ENCODE data around the gene CYP27C1.
"Not testable (repeated sequence)": the region's sequence is repeated elsewhere in the genome, so short reads cannot be mapped to it uniquely, and the experiment has no call there.

CYP27C1 gene

DNA sequence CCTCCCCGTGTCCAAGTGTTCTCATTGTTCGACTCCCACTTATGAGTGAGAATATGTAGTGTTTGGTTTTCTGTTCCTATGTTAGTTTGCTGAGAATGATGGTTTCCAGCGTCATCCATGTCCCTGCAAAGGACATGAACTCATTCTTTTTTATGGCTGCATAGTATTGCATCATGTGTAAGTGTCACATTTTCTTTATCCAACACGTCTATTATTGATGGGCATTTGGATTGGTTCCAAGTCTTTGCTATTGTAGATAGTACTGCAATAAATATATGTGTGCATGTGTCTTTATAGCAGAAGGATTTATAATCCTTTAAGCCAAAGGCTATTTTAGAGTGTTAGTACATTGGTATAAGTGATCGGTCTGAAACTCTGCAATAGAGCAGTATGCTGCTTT lies 4.0 kb upstream of the CYP27C1 start:
- not testable (repeated sequence) for DNase-seq (ENCODE audit: low read depth)

DNA sequence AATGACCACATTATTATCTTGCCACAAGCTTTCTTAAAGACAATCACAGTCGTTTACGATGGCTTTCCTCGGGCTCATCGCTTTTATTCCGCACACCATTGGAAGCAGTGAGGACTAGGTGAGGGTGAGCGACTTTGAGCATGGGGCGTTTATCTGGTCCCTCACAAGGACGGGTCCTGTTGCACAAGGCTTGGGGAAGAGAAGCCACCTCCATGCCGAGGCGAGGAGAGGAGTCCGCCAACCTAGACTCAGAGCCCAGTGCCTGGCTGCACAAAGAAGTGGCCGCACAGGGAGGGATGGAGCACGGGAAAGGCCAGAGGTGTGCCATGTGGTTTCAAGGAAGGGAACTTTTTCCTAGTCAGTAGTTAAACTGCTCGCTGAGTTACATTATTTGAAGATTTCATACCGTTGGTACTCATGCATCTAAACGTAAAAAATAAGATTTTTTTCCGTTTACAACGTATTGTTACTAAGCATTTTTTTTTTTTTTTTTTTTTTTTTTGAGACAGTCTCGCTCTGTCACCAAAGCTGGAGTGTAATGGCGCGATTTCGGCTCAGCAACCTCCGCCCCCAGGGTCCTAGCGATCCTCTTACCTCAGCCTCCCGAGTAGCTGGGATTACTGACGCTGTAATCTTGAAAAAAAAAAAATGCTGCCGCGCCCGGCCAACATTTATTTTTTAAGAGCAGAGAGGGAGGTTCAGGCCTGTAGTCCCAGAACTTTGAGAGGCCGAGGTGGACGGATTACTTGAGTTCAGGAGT lies 849 bp upstream of the CYP27C1 start:
- DNase-seq (ENCODE audit: low read depth) = no peak

DNA sequence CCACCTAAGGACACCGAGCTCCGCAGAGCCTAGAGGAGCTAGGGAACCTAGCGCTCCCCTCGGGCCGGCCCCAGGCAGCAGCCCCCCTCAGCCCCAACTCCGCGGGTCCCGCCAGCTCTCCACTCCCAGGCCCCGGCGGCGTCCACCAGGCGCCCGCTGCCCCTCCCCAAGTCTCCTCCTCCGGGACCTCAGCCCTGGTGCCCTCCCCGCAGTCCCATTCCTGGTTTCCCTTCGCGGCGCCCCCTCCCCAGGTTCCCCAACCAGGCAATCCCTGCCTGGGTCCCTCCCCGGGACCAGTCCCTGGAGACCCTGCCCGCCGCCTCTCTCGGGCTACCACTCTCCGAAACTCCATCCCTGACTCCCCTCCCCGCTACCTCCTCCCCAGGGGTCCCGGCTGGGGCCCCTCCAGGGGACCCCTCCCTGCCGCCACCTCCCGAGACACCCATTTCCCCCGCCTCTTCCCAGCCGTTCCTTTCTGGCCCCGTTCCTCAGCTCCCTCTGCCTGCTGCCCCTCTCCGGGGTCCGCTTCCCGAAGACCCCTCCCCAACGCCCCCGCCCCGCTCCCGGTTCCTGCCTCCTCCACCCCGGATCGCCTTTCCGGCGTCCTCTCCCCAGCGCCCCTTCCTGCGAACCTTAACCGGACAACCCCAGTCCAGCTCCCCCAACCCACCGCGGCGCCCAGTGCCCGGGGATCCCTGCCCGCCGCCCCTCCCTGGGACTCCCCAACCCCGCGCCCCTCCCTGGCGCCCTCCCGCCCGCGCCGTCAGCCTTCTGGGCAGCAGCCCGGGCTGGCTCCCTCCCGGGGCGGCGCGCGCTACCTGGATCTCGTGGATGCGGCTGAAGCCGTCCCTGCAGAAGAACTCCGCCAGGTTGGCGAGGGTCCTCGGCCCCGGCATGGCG lies 678 bp downstream of the CYP27C1 start:
- no peak for DNase-seq (ENCODE audit: low read depth)

DNA sequence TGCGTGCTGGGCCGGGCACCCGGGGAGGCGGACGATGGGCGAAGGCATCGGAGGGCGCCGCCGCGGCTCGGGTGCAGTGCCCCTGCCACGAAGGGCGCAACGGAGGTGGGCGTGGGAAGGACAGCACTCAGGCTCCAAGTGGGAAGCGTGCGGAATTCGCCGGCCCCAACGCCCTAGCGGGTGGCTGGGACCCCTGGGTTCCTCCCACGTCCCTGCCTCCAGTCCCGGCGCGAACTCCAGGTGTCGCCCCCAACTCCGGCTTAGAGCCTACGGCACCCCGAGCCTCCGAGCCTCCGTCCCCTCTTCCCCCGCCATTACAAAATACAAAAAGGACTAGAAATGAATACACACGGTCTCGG lies 1.3 kb downstream of the CYP27C1 start:
- DNase-seq (ENCODE audit: low read depth) = no peak

DNA sequence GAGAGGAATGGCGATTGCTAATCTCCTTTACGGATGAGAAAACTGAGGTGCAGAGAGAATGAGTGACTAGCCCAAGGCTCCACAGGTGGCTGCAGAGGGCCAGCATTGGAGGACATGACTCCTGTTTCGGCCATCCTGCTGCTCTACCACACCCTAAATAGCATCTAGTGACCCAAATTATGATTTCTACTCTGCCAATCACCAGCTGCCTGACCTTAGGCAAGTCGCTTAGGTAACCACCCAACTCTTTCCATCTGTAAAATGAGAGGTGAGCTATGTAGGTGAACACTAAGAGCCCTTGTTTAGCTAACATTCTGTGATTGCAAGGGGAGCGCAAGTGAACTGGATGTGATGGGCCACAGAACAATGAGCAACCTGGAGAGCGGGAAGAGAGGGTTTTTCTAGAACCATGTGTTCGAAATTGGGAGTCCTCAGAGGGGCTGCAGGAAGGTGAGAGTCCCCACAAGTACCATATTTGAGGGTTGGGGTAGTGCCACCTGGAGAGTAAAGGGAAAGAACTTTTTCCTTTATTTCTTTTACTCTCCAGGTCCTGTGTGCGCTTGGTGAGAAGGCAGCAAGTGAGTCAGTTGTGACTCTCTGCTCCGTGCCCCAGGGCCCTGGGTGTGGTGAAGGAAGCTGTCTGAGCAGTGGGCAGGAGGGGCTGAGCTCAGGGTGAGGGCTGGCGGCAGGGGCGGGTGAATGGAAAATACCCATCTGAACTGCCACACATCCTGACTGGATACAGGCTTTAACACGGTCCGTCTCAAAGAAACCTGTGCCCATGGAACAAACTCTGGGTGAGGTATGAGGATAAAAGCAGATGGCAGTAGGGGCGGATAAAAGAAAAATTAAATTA lies 2.4 kb downstream of the CYP27C1 start:
- no peak for DNase-seq (ENCODE audit: low read depth)

DNA sequence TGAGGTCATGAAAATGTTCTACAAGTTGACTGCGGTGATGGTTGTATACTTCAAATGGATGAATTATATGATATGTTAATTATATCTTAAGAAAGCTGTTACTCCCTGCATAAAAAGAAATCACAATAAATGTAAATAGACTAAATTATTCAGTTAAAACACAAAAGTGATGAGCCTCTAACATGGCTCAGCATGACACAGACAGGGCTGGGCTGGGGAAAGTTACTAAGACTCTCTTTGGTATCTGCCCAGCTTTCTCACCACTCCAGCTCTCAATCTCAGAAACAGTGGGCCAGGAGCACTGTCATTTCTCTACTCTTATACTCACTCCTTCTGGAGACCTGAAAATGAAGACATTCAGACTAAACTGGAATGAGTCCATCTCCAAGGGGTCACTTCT lies 3.5 kb downstream of the CYP27C1 start:
- DNase-seq (ENCODE audit: low read depth) = no peak

DNA sequence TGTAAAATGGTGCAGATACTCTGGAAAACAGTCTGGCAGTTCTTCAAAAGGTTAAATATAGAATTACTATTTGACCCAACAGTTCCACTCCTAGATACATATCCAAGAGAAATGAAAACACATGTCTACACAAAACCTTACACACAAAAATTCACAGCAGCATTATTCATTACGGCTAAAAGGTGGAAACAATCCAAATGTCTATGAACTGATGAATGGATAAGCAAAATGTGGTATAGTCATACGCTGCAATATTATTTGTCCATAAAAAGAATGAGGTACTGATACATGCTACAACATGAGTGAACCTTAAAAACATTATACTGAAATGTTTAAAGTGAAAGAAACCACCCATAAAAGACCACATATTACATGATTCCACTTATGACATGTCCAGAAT lies 4.0 kb downstream of the CYP27C1 start:
- no peak for DNase-seq (ENCODE audit: low read depth)

DNA sequence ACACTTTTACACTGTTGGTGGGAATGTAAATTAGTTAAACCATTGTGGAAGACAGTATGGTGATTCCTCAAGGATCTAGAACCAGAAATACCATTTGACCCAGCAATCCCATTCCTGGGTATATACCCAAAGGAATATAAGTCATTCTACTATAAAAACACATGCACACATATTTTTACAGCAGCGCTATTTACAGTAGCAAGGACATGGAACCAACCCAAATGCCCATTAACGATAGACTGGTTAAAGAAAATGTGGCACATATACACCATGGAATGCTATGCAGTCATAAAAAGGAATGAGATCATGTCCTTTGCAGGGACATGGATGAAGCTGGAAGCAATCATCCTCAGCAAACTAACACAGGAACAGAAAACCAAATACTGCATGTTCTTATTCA lies 5.9 kb downstream of the CYP27C1 start:
- not testable (repeated sequence) for DNase-seq (ENCODE audit: low read depth)

DNA sequence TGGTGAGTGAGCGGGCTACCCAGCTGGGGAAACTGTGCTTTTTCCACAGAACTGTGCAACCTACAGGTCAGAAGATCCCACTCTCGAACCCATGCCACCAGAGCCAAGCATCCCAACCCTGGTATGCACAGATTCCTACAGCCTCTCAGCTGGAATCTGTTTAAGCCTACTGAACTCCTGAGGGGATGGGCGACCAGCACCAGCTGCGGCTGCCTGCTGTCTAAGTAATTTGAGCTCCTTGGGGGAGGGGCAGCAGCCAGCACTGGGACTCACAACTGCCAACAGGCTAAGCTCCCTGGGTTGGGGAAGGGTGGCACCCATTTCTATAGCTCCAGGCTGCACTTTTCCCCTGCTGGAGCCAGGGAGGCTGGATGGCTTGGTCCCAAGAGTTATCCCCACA lies 11.8 kb downstream of the CYP27C1 start:
- DNase-seq (ENCODE audit: low read depth) = peak; percentile 53

DNA sequence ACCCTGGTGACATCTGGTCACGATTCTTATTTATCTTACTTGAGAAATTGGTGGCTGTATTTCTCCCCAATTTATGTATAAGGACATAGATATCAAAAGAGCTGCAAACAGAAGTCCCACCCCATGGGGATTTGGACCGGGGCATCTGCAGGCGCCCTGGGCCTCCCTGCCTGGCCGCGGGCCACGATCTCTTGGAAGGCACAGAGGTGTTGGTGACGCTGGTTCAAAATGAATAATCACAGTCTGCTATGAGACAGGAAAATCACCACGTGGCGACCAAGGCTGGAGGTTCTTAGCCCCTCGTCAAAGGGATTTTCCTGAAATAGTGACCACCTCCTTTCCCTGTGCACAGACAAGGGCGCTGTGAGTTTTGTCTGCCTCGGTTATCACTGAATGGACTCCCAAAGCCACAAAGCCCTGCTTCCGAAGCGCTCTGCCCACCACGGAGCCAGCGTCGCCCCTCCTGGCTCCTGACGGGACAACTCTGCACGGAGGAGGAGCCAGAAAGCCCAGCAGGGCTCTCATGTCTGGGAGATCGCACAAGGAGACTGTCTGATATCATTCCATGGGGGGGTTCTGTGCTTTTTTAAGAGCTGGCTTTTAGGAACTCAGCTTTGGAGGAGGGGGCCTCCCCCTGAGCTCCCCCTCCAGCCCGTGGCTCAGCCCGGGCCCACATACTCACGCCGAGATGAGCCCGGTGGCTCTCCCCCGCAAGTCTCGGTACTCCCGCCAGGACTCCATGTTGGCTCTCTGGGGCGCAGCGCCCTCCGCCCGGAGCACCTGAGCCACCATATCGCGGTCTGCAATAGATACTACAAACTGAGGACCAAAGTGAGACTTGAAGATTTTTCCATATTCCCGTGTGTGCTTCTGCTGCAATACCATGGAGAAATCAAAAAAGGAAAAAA lies 14.6 kb downstream of the CYP27C1 start:
- DNase-seq (ENCODE audit: low read depth) = no peak

DNA sequence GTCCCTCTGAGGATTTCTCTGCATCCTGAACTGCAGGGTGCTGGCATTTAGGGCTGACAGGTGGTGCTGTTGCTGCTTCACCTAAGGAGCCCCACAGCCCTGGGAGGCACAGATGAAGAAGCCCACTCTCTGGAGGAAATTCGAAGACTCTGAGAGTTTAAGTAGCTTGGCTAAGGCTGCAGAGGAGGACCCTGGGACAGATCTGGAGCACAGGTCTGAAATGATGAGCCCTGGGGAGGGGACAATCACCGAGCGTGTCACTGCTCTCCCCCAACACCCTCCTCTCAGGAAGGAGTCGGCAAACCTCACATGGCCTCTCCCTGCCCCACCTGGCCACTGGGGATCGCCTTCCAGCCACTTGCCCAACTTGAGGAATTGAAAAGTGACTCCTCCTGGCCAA lies 18.6 kb downstream of the CYP27C1 start:
- DNase-seq (ENCODE audit: low read depth) = no peak

DNA sequence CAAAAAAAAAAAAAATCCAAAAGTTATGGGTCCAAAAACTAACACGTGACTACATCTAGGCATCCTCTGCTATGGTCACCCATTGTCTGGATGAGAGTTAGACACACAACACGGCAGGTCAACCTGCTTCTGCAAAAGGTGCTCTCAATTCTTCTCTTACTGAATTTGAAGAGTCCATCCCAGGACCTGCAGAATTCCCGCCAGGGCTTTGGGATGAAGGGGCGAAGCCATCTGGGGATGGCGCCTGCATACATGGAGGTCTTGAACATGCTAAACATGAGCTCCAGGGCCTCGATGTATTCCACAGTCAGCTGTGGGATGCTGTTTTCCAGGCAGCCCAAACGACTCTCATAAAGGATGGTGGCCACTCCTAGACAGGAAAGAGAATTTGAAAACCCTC lies 19.1 kb downstream of the CYP27C1 start:
- no peak for DNase-seq (ENCODE audit: low read depth)

DNA sequence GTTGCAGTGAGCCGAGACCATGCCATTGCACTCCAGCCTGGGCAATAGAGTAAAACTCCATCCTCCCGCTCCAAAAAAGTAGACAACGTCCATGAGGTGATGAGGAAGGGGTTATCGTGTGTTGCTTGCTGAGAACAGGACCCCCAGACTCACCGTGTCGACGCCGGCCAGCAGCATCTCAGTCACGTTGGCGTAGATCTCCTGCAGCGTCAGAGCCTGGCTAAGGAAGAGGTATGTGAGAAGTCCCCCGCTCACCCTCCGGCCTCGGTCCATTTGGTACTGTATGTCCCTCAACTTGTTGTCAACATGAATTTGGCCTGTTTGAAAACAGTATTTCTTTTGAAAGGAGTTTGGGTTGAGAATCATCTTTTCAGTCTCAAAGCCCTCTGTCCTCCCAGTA lies 20.9 kb downstream of the CYP27C1 start:
- DNase-seq (ENCODE audit: low read depth) = no peak

DNA sequence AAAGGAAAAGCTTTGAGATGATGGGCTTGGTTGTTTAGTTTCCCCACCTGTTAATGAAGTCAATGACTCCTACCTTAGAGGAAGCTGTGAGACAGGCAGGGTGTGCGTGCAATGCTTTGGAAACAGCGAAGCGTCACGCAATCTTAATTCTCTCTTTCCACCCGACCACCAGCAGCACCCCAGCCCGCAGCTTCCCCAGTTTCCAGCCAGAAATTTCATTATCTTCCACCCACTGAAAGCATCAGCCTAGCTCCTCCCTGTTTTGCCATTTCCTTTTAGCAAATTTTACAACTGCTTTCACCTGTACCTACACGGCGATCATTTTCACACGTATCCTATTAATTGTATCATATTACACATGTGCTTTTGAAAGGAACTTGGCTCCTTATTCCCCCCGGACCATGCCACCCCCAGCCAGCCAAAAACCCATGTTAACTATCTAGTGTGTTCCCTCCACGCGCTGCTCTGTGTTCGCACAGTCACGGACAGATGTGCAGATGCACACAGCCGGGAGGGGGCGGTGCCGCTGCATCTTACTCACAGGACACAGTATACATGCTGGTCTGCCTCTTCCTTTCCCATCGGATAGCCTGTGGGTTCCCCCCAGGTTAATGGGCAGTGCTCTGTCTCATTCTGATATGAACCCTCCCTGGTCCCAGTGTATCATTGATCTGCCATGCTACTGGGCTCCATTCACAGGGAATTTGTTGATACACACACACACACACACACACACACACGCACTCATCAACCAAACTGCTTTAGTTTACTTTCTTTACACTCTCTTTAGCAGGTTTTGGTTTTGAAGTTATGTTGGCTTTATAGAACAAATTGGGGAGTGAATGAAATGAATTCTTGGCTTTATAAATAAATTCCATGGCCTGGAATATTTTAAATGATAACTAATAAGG lies 22.4 kb downstream of the CYP27C1 start:
- peak; percentile 54 for DNase-seq (ENCODE audit: low read depth)

DNA sequence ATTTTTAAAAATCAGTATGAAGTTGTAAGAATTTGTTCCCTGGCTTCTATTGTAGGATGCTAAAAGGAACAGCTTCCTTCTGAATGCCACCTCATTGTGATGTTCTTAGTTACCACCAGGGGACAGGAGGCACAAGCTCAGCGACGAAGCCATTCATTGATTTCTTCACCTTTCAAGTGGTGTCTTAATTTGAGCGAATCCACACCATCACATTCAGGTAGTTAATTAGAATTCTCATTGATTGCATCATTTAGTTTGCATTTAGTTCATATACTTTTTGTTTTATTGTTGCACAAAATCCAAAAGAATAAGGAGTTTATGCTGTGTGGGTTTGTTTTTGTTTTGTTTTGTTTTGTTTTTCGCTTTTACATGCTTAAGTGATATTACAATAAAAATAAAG lies 23.1 kb downstream of the CYP27C1 start:
- DNase-seq (ENCODE audit: low read depth) = no peak

DNA sequence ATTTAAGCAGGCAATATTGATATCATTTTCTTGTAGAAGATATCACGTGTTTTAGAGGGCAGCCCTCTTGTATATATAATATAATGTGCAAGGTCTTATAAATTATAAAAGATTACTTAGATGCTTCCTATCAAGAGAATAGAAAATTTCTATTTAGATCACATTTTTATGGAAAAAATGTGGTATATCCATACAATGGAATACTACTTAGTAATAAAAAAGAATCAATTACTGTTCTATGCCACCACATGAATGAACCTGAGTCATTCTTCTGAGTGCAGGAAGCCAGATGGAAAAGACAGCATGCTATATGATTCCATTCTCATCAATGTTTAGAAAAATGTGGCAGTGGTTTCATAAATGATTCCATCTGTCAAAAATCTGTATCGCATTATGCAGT lies 23.6 kb downstream of the CYP27C1 start:
- no peak for DNase-seq (ENCODE audit: low read depth)

DNA sequence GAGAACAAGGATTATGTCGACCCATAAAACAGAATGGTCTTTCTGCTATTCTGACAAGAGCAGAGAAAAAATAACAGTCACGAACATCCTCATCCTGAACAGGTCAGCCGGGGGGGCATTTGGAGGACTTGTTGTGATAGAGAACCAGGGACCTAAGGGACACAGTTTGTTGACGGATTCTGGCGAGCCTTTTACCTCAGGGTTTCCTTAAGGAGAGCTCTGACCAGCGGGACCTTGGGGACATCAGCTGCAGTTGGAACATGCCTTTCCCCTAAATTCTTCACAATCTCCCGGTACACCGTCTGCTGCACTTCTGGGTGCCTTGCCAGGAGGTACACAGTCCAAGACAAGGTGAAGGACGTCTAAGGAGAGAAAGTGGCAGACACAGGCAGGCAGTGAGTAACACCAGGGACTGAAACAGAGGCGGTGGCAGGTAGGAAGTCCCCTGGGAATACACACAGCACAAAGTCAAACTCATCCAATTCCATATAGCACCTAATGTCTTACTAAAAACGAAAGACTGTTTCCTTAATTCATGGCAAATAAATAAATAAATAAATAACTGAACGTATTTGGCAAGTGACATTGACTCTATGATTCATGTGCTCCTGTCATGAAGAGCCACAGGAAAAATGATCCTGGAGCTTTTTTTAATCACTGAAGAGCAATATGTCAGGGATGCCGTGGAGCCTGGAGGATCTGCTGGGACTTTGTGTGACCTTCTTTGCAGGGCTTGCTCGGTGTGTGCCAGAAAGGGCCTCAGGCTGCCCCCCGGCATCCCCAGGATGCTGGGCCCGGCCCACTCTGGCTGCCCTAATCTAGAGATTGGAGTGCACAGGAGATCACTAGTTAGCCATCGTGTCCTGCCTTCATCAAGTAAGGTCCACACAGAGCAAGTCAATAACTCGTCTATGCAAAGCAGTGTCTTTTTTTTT lies 24.7 kb downstream of the CYP27C1 start:
- no peak for DNase-seq (ENCODE audit: low read depth)

DNA sequence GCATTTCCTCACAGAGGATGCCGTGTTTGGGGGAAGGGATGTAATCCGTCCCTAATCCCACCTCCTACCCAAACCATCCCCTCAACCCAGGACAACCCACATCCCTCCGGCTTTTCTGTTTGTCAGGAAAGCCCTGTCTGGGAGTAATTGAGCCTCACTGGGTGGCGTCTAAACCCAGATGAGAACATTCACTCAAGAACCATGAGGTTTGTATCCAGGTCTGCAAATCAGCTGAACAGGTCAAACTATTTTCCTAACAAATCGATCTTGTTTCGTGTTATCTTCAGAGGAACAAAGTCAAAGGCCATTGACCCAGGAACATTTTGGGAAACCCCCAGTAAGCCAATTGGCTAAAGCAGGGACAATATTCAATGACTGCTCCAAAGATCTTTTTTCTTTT lies 25.7 kb downstream of the CYP27C1 start:
- no peak for DNase-seq (ENCODE audit: low read depth)

DNA sequence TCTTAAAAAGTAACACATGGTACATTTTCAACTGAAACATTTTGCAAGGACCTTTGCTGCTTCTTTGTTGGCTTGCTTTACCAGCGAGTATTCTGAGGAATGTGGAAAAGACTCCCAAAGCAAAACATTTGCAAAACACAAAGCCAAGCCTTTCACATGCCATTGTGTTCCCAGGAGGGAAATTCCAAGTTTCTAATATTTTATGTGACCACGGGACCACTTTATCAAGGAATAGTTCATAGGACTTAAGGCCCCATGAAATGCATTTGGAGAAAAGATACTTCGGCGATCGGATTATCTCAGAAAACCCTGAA lies 26.2 kb downstream of the CYP27C1 start:
- no peak for DNase-seq (ENCODE audit: low read depth)

Data from HS-27A (cell line).